Muscle of leg (tissue), 11 donors: Measurements from ENCODE around the gene NAA38. TPM values are rescaled to one million over a fixed set of nuclear protein-coding genes. Genes with fewer than 3 reads are reported as not detected.
A peak's percentile ranks its signal among the peaks of the same experiment; 100 is the strongest.

Source experiments
- DNase-seq: peaks from one replicate; pipeline ENCODE4 v3.0.0; 2013
- H3K27ac ChIP-seq: one replicate; pipeline ENCODE4 v1.5.1; 2013; ENCODE audit warnings: mild to moderate bottlenecking, low read length, control low read depth
- H3K27me3 ChIP-seq: one replicate; pipeline ENCODE4 v1.6.1; 2013; ENCODE audit warnings: low read length; ENCODE audit not compliant: control insufficient read depth, insufficient read depth
- H3K36me3 ChIP-seq: one replicate; pipeline ENCODE4 v1.6.1; 2013; ENCODE audit warnings: low read length; ENCODE audit not compliant: control insufficient read depth, insufficient read depth
- H3K4me1 ChIP-seq: one replicate; pipeline ENCODE4 v1.6.1; 2013; ENCODE audit warnings: low read length; ENCODE audit not compliant: control insufficient read depth, insufficient read depth
- H3K4me3 ChIP-seq: one replicate; pipeline ENCODE4 v1.5.1; 2013; ENCODE audit warnings: low read length, control low read depth
- H3K9me3 ChIP-seq: replicated peaks from 2 replicates; pipeline ENCODE4 v1.6.1; 2013; ENCODE audit warnings: low read depth, low read length; ENCODE audit not compliant: control insufficient read depth
- WGBS: methylation state at CpG from one replicate; pipeline ENCODE4 v1.1.5; 2013; ENCODE audit warnings: missing lambda C conversion rate; ENCODE audit not compliant: insufficient coverage; 5-methylcytosine and 5-hydroxymethylcytosine counted together
- polyA plus RNA-seq, 8 donors: library from polyadenylated mRNA; unstranded; fragments of 120-200 nt; gene quantifications; one replicate each; pipeline versions ENCODE4 v1.2.1 to v1.2.3, GENCODE V29; 2013; ENCODE audit warnings: inconsistent platforms in 1 of 8, low replicate concordance in 1 of 8; ENCODE audit not compliant: insufficient read length in 8 of 8, insufficient read depth in 1 of 8
- total RNA-seq: library from RNA; stranded (reverse); fragments of 120-200 nt; gene quantifications from one replicate; pipeline ENCODE4 v1.2.4, GENCODE V29; 2013

The NAA38 gene
- total and polyA plus RNA-seq, 9 donors, result 44.6 to 97.7 (median 55.0) TPM

- 82% methylated on average over 17 of the region's 34 CpGs for WGBS
- Histone ChIP-seq H3K27ac (no peak overlapping the region), H3K4me1 (peaks cover 29% of the 10 kb centered on the region), H3K36me3 (peaks cover 66% of the 10 kb centered on the region), H3K9me3 (no peaks in the 10 kb centered on the region), H3K27me3 (no peaks in the 10 kb centered on the region), H3K4me3 (no peak overlapping the region)
- peak; percentile 12 for DNase-seq
Measured at GRCh38 chr17:7846765-7847661, 10.3 kb downstream of the NAA38 start.

DNA sequence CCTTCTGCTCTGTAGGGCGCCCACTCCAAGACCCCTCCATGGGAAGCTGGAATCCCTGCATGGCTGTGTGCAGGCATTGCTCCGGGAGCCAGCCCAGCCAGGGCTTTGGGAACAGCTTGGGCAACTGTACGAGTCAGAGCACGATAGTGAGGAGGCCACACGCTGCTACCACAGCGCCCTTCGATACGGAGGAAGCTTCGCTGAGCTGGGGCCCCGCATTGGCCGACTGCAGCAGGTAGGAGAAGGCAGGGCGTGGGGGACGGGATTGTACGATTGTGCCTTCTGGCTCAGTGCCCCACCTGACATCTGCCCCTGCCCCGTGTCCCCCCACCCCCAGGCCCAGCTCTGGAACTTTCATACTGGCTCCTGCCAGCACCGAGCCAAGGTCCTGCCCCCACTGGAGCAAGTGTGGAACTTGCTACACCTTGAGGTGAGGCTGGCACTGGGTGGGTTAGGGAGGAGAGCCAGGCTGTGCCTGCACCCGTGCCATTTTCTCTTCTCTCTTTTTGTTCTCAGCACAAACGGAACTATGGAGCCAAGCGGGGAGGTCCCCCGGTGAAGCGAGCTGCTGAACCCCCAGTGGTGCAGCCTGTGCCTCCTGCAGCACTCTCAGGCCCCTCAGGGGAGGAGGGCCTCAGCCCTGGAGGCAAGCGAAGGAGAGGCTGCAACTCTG is 11.2 kb downstream of the NAA38 start:
- H3K36me3 ChIP-seq, result peaks cover 58% of the 10 kb centered on the region
- H3K4me1 ChIP-seq, result peaks cover 25% of the 10 kb centered on the region

DNA sequence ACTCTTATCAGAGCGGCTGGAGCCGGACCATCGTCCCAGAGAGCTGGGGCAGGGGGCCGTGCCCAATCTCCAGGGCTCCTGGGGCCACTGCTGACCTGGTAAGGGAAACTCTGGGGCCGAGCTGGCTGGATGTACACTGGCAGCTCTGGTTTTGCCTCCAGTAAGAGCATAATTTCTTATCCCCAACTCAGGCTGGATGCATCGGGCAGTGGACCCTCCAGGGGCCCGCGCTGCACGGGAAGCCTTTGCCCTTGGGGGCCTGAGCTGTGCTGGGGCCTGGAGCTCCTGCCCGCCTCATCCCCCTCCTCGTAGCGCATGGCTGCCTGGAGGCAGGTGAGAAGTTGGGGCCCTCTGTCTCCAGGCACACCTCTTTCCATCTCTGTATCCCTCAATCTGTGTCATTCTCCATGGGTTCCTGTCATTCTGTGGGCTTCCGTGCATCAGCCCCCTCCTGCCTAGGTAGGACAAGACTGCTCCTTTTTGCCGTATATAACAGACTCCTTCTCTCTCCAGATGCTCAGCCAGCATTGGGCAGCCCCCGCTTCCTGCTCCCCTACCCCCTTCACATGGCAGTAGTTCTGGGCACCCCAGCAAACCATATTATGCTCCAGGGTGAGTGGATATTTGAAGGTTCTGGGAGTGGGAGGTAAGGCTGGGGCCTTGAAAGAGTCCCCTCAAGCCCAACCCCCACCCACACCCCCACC is 11.8 kb downstream of the NAA38 start:
- peaks cover 54% of the 10 kb centered on the region for H3K36me3 ChIP-seq
- DNase-seq, result no peak
- peak overlapping the region; percentile 61 for H3K4me3 ChIP-seq
- peak overlapping the region; percentile 98 for H3K27ac ChIP-seq
- H3K9me3 ChIP-seq, result no peaks in the 10 kb centered on the region
- 86% methylated on average over 12 of the region's 15 CpGs for WGBS
- peaks cover 31% of the 10 kb centered on the region for H3K4me1 ChIP-seq
- no peaks in the 10 kb centered on the region for H3K27me3 ChIP-seq

More for the DNA sequence above, 11.2 kb downstream of the NAA38 start:
- H3K27me3 ChIP-seq, result no peaks in the 10 kb centered on the region
- H3K27ac ChIP-seq, result no peak overlapping the region
- no peak for DNase-seq
- H3K9me3 ChIP-seq, result no peaks in the 10 kb centered on the region
- WGBS, result 93% methylated on average over 13 of the region's 22 CpGs
- no peak overlapping the region for H3K4me3 ChIP-seq

GRCh38 chr17:7844292-7845154 is 12.8 kb downstream of the NAA38 start:
- Histone ChIP-seq H3K4me3 (peak overlapping the region; percentile 61), H3K27ac (peak overlapping the region; percentile 98), H3K27me3 (no peaks in the 10 kb centered on the region), H3K9me3 (no peaks in the 10 kb centered on the region), H3K4me1 (peaks cover 37% of the 10 kb centered on the region), H3K36me3 (peaks cover 53% of the 10 kb centered on the region)
- WGBS, result under 1% methylated on average over 69 of the region's 71 CpGs
- peak; percentile 98 for DNase-seq

DNA sequence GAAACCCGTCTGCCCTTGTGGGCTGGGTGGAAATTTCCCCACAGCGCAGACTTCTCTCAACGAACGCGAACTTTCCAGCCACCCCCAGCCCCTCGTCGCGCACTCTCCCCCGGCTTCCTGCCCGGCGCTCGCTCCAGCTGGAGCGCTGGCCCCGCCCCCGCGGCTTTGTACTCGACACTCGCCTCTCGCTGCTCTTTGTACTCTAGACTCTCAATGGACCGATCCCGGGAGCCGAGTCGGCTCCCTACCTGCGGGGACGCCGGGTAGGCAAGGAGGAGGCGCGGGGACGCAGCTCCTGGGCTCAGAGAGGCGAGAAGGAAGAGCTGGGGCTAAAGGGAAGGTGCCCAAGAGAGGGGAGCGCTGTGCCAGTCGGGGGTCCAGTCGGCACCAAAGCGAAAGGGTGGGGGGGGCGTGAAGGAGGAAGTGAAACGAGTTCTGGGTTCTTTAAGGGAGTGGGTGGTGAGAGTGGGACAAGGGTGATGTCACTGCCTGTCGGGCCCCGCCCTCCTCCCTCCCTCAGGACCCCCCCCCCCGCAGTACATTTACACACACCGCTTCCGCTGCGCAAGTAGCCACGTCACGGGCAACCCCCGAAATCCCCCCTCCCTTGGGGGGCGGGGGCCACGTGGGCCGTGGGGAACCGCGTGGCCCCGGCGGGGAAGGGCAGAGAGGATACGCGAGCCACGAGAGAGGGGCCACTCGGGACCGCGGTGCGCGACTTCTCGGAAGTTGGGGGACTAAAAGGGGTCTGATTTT is 13.6 kb downstream of the NAA38 start:
- Histone ChIP-seq H3K36me3 (peaks cover 46% of the 10 kb centered on the region), H3K9me3 (no peaks in the 10 kb centered on the region), H3K27ac (peak overlapping the region; percentile 98), H3K27me3 (no peaks in the 10 kb centered on the region), H3K4me1 (peaks cover 45% of the 10 kb centered on the region), H3K4me3 (peak overlapping the region; percentile 61)
- WGBS, result under 1% methylated on average over 51 of the region's 61 CpGs
- DNase-seq, result peak; percentile 89

DNA sequence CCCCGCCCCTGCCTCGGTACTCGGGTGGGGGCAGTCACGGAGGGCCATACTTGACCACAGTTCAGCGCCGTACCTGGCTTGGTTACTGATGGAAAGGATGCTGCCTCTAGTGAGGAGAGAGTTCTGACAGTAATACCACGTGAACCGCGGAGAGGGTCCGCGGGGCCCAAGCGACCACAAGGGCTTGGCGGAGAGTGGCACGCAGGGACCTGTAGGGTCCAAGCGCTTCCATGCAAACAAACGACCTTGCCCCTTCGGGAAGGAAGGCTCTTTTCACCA is 14.2 kb downstream of the NAA38 start:
- WGBS, result 0% methylated on average over 17 of the region's 17 CpGs
- H3K4me3 ChIP-seq, result peak overlapping the region; percentile 61
- H3K27me3 ChIP-seq, result no peaks in the 10 kb centered on the region
- H3K27ac ChIP-seq, result peak overlapping the region; percentile 98
- no peaks in the 10 kb centered on the region for H3K9me3 ChIP-seq
- peaks cover 40% of the 10 kb centered on the region for H3K36me3 ChIP-seq
- H3K4me1 ChIP-seq, result peaks cover 49% of the 10 kb centered on the region
- DNase-seq, result no peak

- Histone ChIP-seq H3K9me3 (no peaks in the 10 kb centered on the region), H3K36me3 (peaks cover 35% of the 10 kb centered on the region), H3K27ac (peak overlapping the region; percentile 98), H3K4me1 (peaks cover 53% of the 10 kb centered on the region), H3K4me3 (peak overlapping the region; percentile 61), H3K27me3 (no peaks in the 10 kb centered on the region)
- WGBS, result under 1% methylated on average over 40 of the region's 47 CpGs
- peak; percentile 91 for DNase-seq
Measured at GRCh38 chr17:7842380-7843256, 14.7 kb downstream of the NAA38 start.

DNA sequence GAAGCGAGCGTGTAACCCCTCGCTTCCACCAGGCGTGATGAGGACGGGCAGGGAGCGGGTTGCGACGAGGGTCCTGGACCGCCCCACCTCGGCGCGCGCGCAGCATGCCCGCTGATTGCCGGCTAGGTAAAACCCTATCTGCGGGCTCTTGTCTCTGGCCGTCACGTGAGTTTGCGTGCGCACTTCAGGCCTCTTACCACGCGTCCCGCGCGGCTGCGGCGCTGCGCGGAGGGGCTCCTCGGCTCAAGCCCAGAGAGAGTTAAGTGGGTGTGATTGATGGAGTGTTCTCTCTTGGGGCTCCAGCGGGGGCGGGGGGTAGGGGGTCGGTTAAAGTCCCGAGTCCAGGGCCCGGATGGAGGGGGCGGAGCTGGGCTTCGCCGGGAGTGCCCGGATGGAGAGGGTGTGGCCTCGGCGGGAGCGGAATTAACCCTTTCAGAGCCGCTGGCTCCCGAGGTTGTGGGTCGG is 15.4 kb downstream of the NAA38 start:
- peak overlapping the region; percentile 61 for H3K4me3 ChIP-seq
- no peaks in the 10 kb centered on the region for H3K27me3 ChIP-seq
- no peaks in the 10 kb centered on the region for H3K9me3 ChIP-seq
- H3K27ac ChIP-seq, result peak overlapping the region; percentile 98
- peaks cover 30% of the 10 kb centered on the region for H3K36me3 ChIP-seq
- DNase-seq, result peak; percentile 96
- peaks cover 59% of the 10 kb centered on the region for H3K4me1 ChIP-seq
- under 1% methylated on average over 42 of the region's 46 CpGs for WGBS
